ENCODE data around the gene PAPSS1.

Gene PAPSS1

DNA sequence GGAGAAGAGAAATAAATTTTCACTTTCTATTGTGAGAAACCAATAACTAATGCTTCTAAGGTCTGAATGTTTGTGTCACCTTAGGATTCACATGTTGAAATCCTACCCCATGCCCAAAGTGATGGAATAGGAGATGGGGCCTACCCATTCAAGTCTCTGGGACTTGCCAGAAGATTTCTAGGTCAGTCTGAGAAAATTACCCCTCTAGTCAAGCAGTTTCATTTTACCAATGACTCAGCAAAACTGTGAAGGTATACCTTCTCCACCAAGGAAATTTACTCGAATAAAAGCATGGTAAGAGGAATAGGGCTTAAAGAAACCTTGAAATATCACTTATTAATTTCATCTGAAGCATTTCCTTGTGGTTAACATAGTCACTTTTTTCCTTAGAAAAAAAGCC lies 23.5 kb upstream of the PAPSS1 start:
- ATAC-seq (ENCODE audit: low read depth), result no peak

GRCh38 chr4:107742791-107743190 lies 22.8 kb upstream of the PAPSS1 start:
- Histone ChIP-seq H3K4me1 (ENCODE audit: insufficient read depth, poor library complexity, severe bottlenecking) (no peaks in the 10 kb centered on the region), H3K36me3 (ENCODE audit: low read depth) (no peaks in the 10 kb centered on the region), H3K27me3 (ENCODE audit: insufficient read depth, poor library complexity, severe bottlenecking) (no peaks in the 10 kb centered on the region), H3K27ac (ENCODE audit: poor library complexity, severe bottlenecking) (no peak overlapping the region), H3K4me3 (ENCODE audit: severe bottlenecking) (no peak overlapping the region), H3K9me3 (ENCODE audit: severe bottlenecking) (no peaks in the 10 kb centered on the region)
- ATAC-seq (ENCODE audit: low read depth), result no peak
- no peak for DNase-seq (ENCODE audit: low spot score)
- TF ChIP-seq, protein P1, sequence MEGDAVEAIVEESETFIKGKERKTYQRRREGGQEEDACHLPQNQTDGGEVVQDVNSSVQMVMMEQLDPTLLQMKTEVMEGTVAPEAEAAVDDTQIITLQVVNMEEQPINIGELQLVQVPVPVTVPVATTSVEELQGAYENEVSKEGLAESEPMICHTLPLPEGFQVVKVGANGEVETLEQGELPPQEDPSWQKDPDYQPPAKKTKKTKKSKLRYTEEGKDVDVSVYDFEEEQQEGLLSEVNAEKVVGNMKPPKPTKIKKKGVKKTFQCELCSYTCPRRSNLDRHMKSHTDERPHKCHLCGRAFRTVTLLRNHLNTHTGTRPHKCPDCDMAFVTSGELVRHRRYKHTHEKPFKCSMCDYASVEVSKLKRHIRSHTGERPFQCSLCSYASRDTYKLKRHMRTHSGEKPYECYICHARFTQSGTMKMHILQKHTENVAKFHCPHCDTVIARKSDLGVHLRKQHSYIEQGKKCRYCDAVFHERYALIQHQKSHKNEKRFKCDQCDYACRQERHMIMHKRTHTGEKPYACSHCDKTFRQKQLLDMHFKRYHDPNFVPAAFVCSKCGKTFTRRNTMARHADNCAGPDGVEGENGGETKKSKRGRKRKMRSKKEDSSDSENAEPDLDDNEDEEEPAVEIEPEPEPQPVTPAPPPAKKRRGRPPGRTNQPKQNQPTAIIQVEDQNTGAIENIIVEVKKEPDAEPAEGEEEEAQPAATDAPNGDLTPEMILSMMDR (IDR thresholded peaks at IDR 0.05; ENCODE audit: poor library complexity, severe bottlenecking), result no peak

More for the DNA sequence above, 23.5 kb upstream of the PAPSS1 start:
- Histone ChIP-seq H3K36me3 (ENCODE audit: low read depth) (no peaks in the 10 kb centered on the region), H3K9me3 (ENCODE audit: severe bottlenecking) (no peaks in the 10 kb centered on the region), H3K4me3 (ENCODE audit: severe bottlenecking) (no peak overlapping the region), H3K27ac (ENCODE audit: poor library complexity, severe bottlenecking) (no peak overlapping the region), H3K4me1 (ENCODE audit: insufficient read depth, poor library complexity, severe bottlenecking) (no peaks in the 10 kb centered on the region), H3K27me3 (ENCODE audit: insufficient read depth, poor library complexity, severe bottlenecking) (no peaks in the 10 kb centered on the region)
- DNase-seq (ENCODE audit: low spot score), result no peak
- TF ChIP-seq, protein P1 (IDR thresholded peaks at IDR 0.05; ENCODE audit: poor library complexity, severe bottlenecking), result no peak

DNA sequence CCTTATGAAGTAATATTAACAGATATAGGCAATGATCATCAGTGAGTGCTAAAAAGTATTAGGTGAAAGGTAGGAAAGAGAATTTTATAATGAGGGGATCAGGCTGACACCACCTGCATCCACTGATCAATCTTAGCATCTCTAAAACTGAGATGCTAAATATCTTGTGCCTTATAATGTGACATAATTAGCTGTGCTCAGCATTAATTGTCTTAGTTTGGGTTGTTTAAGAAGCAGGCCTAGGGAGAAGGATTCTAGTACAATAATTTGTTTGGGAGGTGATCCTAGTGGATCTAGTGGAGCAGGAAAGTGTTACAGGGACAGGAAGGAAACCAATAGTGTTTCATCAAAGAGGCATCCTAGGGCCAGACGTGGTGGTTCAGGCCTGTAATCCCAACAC lies 22.2 kb upstream of the PAPSS1 start:
- TF ChIP-seq, protein P1 (IDR thresholded peaks at IDR 0.05; ENCODE audit: poor library complexity, severe bottlenecking), result no peak
- H3K9me3 ChIP-seq (ENCODE audit: severe bottlenecking), result no peaks in the 10 kb centered on the region
- no peaks in the 10 kb centered on the region for H3K4me1 ChIP-seq (ENCODE audit: insufficient read depth, poor library complexity, severe bottlenecking)
- no peaks in the 10 kb centered on the region for H3K36me3 ChIP-seq (ENCODE audit: low read depth)
- no peaks in the 10 kb centered on the region for H3K27me3 ChIP-seq (ENCODE audit: insufficient read depth, poor library complexity, severe bottlenecking)
- DNase-seq (ENCODE audit: low spot score) (no peak), ATAC-seq (ENCODE audit: low read depth) (no peak)
- H3K27ac ChIP-seq (ENCODE audit: poor library complexity, severe bottlenecking), result no peak overlapping the region
- H3K4me3 ChIP-seq (ENCODE audit: severe bottlenecking), result no peak overlapping the region

DNA sequence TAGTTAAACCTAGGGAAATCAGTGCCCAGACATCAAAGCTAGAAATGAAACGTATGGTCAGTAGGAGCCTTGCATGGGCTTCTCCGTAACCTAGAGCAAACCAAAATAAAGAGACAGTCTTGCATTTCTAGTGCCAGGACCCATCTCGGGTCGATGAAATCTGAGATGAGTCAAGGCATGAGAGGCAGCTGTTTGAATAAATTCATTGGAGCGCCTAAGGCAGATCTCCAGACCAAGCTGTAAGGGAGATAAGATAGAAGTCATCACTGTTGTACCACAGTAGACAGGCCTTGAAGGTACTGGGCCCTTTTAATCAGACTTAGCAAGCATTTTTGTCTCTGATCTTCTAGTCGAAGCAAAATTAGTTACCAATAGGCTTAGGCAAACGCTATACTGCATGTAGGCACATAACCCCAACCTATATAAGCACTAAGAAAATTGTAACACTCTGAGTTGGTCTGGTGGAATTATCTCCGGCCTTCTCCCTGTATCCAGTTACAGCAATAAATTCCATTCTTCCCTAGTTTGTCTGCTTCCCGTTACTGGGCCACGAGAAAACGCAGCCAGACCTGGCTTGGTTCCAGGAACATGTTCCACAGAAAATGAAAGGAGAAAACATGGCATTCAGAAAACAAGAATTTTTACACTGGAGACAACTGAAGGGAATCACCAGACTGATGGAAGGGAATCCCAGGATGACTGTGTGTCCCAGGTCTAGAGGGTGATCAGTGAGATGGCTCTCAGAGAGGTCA lies 21.1 kb upstream of the PAPSS1 start:
- Histone ChIP-seq H3K27ac (ENCODE audit: poor library complexity, severe bottlenecking) (no peak overlapping the region), H3K27me3 (ENCODE audit: insufficient read depth, poor library complexity, severe bottlenecking) (no peaks in the 10 kb centered on the region), H3K4me3 (ENCODE audit: severe bottlenecking) (no peak overlapping the region), H3K9me3 (ENCODE audit: severe bottlenecking) (no peaks in the 10 kb centered on the region), H3K36me3 (ENCODE audit: low read depth) (no peaks in the 10 kb centered on the region), H3K4me1 (ENCODE audit: insufficient read depth, poor library complexity, severe bottlenecking) (no peaks in the 10 kb centered on the region)
- no peak for DNase-seq (ENCODE audit: low spot score)
- TF ChIP-seq, protein P1 (IDR thresholded peaks at IDR 0.05; ENCODE audit: poor library complexity, severe bottlenecking), result no peak
- ATAC-seq (ENCODE audit: low read depth), result no peak

DNA sequence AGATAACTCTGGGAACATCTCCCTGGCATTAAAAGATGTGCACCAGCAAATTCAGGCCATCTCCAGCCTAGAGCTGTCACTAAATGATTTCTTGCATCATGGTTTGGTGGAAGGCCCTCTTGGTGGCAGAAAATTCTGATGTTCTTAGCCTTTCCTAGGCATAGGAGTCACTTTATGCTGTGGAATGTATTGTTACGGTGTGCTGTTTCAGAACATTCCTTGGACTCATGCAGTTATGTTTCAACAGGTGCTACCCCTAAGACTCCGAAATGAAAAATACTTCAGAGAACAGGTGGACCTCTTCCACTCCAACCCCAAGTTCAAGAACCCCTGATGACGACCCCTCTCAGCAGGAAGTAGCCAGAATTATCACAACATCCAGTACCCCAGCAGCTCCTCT lies 20.3 kb upstream of the PAPSS1 start:
- peak; percentile 17; the same call in 1 of the 3 replicates for ATAC-seq (ENCODE audit: low read depth)
- DNase-seq (ENCODE audit: low spot score), result no peak

More for the DNA sequence above, 20.3 kb upstream of the PAPSS1 start:
- TF ChIP-seq, protein P1 (IDR thresholded peaks at IDR 0.05; ENCODE audit: poor library complexity, severe bottlenecking), result no peak
- no peaks in the 10 kb centered on the region for H3K9me3 ChIP-seq (ENCODE audit: severe bottlenecking)
- H3K36me3 ChIP-seq (ENCODE audit: low read depth), result no peaks in the 10 kb centered on the region
- H3K4me3 ChIP-seq (ENCODE audit: severe bottlenecking), result no peak overlapping the region
- no peak overlapping the region for H3K27ac ChIP-seq (ENCODE audit: poor library complexity, severe bottlenecking)
- no peaks in the 10 kb centered on the region for H3K27me3 ChIP-seq (ENCODE audit: insufficient read depth, poor library complexity, severe bottlenecking)
- no peaks in the 10 kb centered on the region for H3K4me1 ChIP-seq (ENCODE audit: insufficient read depth, poor library complexity, severe bottlenecking)

All from RWPE2 (cell line).